HL-60 (cell line): Measurements from ENCODE around the gene MINAR2.

ENCODE experiments used
- DNase-seq, 2 experiments: peaks; one replicate each; pipeline ENCODE4 v3.0.0-alpha.2; 2010 to 2020; ENCODE audit warnings: low read depth in 1 of 2, low spot score in 1 of 2
- H3K27ac ChIP-seq: fragments of 250-450 bp; sonication (Bioruptor Pico); replicated peaks from 2 replicates; pipeline ENCODE4 v1.5.1; 2020; ENCODE audit warnings: mild to moderate bottlenecking, moderate library complexity
- H3K27me3 ChIP-seq: fragments of 250-450 bp; sonication (Bioruptor Pico); 2 replicates; pipeline ENCODE4 v1.5.1; 2021; ENCODE audit warnings: mild to moderate bottlenecking, moderate library complexity; ENCODE audit not compliant: insufficient read depth, poor library complexity, severe bottlenecking
- H3K4me3 ChIP-seq: replicated peaks from 2 replicates; pipeline ENCODE4 v1.5.1; 2011; ENCODE audit warnings: mild to moderate bottlenecking, control low read depth, low read length; ENCODE audit not compliant: insufficient read depth
- GABPA ChIP-seq: IDR thresholded peaks from 2 replicates; pipeline ENCODE4 v1.6.1; 2012; ENCODE audit warnings: low read depth
- POLR2AphosphoS5 ChIP-seq: IDR thresholded peaks from 2 replicates; pipeline ENCODE4 v1.6.1; 2012; ENCODE audit warnings: low read depth
- SPI1 ChIP-seq: IDR thresholded peaks from 2 replicates; pipeline ENCODE4 v1.6.1; 2012; ENCODE audit warnings: low read depth, mild to moderate bottlenecking, borderline replicate concordance
- TF ChIP-seq, protein P1 (sequence below): IDR thresholded peaks from 2 replicates; pipeline ENCODE4 v1.6.1; 2012; ENCODE audit warnings: low read depth; ENCODE audit not compliant: insufficient replicate concordance
- TF ChIP-seq, protein P2 (sequence below): IDR thresholded peaks from one replicate; pipeline ENCODE4 v1.5.1; 2011; ENCODE audit warnings: low read length, control low read depth, inconsistent platforms; ENCODE audit not compliant: insufficient read depth

The MINAR2 gene

DNA sequence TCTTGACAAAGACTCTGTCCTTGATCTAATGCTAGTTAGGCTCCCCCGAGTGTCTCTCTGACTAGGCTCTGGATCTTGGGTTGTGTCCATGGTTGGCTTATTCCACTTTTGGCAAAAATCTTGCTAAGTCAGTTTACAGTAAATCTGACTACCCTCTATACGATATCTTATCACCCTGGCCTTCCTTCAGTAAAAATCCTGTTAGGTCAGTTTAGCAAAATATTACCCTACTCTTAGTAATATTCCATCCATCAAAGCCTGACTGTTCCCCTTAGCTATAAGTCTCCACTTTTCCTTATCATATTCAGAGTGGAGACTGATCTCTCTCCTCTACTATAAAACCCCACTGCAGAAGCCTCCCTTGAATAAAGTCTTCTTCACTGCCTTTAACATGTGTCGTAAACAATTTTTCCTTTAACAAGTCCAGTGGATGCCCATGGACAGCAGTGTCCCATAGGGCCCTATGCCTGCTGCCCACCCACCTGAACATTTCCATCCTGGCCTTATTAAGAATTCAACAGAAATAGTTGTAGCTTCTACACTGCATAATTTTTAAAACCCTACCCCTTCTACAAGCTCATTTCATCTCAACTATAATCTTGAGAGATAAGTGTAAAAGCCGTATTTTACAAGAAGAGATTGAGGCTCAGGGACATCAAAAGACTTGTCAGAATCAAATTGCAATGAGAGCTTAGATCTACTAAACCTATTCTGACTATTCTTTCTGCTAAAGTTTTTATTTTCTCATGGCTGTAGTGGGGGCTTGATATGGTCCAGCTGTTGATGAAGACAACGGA, 22.3 kb downstream of the MINAR2 start:
- TF ChIP-seq, protein P1, sequence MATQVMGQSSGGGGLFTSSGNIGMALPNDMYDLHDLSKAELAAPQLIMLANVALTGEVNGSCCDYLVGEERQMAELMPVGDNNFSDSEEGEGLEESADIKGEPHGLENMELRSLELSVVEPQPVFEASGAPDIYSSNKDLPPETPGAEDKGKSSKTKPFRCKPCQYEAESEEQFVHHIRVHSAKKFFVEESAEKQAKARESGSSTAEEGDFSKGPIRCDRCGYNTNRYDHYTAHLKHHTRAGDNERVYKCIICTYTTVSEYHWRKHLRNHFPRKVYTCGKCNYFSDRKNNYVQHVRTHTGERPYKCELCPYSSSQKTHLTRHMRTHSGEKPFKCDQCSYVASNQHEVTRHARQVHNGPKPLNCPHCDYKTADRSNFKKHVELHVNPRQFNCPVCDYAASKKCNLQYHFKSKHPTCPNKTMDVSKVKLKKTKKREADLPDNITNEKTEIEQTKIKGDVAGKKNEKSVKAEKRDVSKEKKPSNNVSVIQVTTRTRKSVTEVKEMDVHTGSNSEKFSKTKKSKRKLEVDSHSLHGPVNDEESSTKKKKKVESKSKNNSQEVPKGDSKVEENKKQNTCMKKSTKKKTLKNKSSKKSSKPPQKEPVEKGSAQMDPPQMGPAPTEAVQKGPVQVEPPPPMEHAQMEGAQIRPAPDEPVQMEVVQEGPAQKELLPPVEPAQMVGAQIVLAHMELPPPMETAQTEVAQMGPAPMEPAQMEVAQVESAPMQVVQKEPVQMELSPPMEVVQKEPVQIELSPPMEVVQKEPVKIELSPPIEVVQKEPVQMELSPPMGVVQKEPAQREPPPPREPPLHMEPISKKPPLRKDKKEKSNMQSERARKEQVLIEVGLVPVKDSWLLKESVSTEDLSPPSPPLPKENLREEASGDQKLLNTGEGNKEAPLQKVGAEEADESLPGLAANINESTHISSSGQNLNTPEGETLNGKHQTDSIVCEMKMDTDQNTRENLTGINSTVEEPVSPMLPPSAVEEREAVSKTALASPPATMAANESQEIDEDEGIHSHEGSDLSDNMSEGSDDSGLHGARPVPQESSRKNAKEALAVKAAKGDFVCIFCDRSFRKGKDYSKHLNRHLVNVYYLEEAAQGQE = no peak
- TF ChIP-seq POLR2AphosphoS5 (no peak), GABPA (no peak), SPI1 (no peak)
- TF ChIP-seq, protein P2, sequence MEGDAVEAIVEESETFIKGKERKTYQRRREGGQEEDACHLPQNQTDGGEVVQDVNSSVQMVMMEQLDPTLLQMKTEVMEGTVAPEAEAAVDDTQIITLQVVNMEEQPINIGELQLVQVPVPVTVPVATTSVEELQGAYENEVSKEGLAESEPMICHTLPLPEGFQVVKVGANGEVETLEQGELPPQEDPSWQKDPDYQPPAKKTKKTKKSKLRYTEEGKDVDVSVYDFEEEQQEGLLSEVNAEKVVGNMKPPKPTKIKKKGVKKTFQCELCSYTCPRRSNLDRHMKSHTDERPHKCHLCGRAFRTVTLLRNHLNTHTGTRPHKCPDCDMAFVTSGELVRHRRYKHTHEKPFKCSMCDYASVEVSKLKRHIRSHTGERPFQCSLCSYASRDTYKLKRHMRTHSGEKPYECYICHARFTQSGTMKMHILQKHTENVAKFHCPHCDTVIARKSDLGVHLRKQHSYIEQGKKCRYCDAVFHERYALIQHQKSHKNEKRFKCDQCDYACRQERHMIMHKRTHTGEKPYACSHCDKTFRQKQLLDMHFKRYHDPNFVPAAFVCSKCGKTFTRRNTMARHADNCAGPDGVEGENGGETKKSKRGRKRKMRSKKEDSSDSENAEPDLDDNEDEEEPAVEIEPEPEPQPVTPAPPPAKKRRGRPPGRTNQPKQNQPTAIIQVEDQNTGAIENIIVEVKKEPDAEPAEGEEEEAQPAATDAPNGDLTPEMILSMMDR = no peak
- Histone ChIP-seq H3K27ac (no peak overlapping the region), H3K27me3 (no peaks in the 10 kb centered on the region), H3K4me3 (no peak overlapping the region)
- no peak for DNase-seq

GRCh38 chr5:129771058-129771838, 23.4 kb downstream of the MINAR2 start:
- DNase-seq = peak in 1 of 2 experiments; percentile 15
- Histone ChIP-seq H3K27me3 (no peaks in the 10 kb centered on the region), H3K27ac (no peak overlapping the region), H3K4me3 (no peak overlapping the region)
- TF ChIP-seq, protein P2 = peak; percentile 56
- TF ChIP-seq SPI1 (no peak), GABPA (no peak), POLR2AphosphoS5 (no peak)
- TF ChIP-seq, protein P1 = no peak

DNA sequence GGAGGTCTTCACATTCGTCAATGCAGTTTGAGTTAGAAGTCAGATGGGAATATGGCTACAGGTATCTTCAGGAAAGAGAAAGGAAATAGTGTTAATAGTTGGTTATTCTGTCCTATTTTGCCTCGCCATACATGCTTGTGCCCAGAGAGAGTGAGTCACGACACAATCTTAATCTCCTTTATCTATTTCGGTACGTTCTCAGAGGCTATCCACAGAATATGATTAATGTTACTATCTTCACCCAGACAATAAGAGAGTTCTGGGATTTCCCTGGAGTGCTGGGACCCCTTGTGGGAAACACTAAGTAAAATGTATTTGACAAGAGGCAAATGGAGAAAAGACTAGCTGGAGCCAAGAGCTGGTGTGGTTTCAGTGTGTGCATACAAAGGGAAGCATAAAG, 25.5 kb downstream of the MINAR2 start:
- no peaks in the 10 kb centered on the region for H3K27me3 ChIP-seq
- no peak overlapping the region for H3K4me3 ChIP-seq
- no peak for DNase-seq
- H3K27ac ChIP-seq = no peak overlapping the region
- TF ChIP-seq GABPA (no peak), SPI1 (no peak), POLR2AphosphoS5 (no peak)
- TF ChIP-seq, protein P1 = no peak
- TF ChIP-seq, protein P2 = no peak
